HG02973 (cell line): Measurements from ENCODE around the gene ATP5MK.
"Not testable (repeated sequence)": the region's sequence is repeated elsewhere in the genome, so short reads cannot be mapped to it uniquely, and the experiment has no call there.

ENCODE experiments used
- ATAC-seq: cut with Tn5 transposase; IDR thresholded peaks from one replicate; pipeline ENCODE4 v1.9.1; 2021; ENCODE audit warnings: moderate library complexity; ENCODE audit not compliant: unreplicated experiment

Gene ATP5MK

GRCh38 chr10:103396067-103396788 lies at the start of gene ATP5MK, which contains the start of gene PDCD11:
TSS of gene ATP5MK (minus strand) at chr10:103396475. CDS start at chr10:103392457, 4,018 bp downstream.
TSS of gene PDCD11 (plus strand) at chr10:103396626. CDS start at chr10:103398427, 1,801 bp downstream.
- peak; percentile 97 for ATAC-seq

GRCh38 chr10:103445366-103445765 lies 49.1 kb upstream of the ATP5MK start:
- no peak for ATAC-seq

- ATAC-seq = no peak
Observed at GRCh38 chr10:103444478-103444877, 48.2 kb upstream of the ATP5MK start.

- no peak for ATAC-seq
Observed at GRCh38 chr10:103443475-103444185, 47.4 kb upstream of the ATP5MK start.

- ATAC-seq = no peak
Observed at GRCh38 chr10:103442031-103442461, 45.8 kb upstream of the ATP5MK start.

- ATAC-seq = no peak
Observed at GRCh38 chr10:103441611-103442010, 45.3 kb upstream of the ATP5MK start.

- ATAC-seq = no peak
Observed at GRCh38 chr10:103441206-103441605, 44.9 kb upstream of the ATP5MK start.

- ATAC-seq = no peak
Observed at GRCh38 chr10:103440416-103440815, 44.1 kb upstream of the ATP5MK start.

GRCh38 chr10:103439776-103440175 lies 43.5 kb upstream of the ATP5MK start:
- ATAC-seq = no peak

GRCh38 chr10:103433858-103434257 lies 37.6 kb upstream of the ATP5MK start:
- no peak for ATAC-seq

GRCh38 chr10:103431902-103432301 lies 35.6 kb upstream of the ATP5MK start:
- ATAC-seq = no peak

GRCh38 chr10:103429647-103430046 lies 33.4 kb upstream of the ATP5MK start:
- ATAC-seq = no peak

GRCh38 chr10:103428989-103429643 lies 32.8 kb upstream of the ATP5MK start:
- no peak for ATAC-seq

GRCh38 chr10:103427866-103428265 lies 31.6 kb upstream of the ATP5MK start:
- no peak for ATAC-seq

GRCh38 chr10:103423748-103424147 lies 27.5 kb upstream of the ATP5MK start:
- ATAC-seq = no peak

GRCh38 chr10:103419101-103419500 lies 22.8 kb upstream of the ATP5MK start:
- no peak for ATAC-seq

- no peak for ATAC-seq
Observed at GRCh38 chr10:103417601-103418000, 21.3 kb upstream of the ATP5MK start.

- not testable (repeated sequence) for ATAC-seq
Observed at GRCh38 chr10:103417148-103417469, 20.8 kb upstream of the ATP5MK start.

- no peak for ATAC-seq
Observed at GRCh38 chr10:103416436-103417147, 20.3 kb upstream of the ATP5MK start.

- no peak for ATAC-seq
Observed at GRCh38 chr10:103415581-103415980, 19.3 kb upstream of the ATP5MK start.

GRCh38 chr10:103413564-103413963 lies 17.3 kb upstream of the ATP5MK start:
- ATAC-seq = no peak
